Common myeloid progenitor, CD34-positive (primary cell): ENCODE data around the gene ORM1.
"Not testable (repeated sequence)": the region's sequence is repeated elsewhere in the genome, so short reads cannot be mapped to it uniquely, and the experiment has no call there.

Experiments
- CTCF ChIA-PET: fragments of 350-600 bp; sonication (Branson Sonifier 250); formaldehyde crosslinking; loops from one replicate; lab custom pipeline; 2021; ENCODE audit warnings: antibody characterized with exemption; lab: Charles Lee
- POLR2A ChIA-PET: fragments of 350-600 bp; sonication (Branson Sonifier 250); formaldehyde crosslinking; loops from one replicate; lab custom pipeline; 2021; ENCODE audit warnings: antibody characterized with exemption; lab: Charles Lee
- DNase-seq, 3 donors: peaks; one replicate each; pipeline versions ENCODE4 v3.0.0 to v3.0.0-alpha.2; 2013
- H3K27ac ChIP-seq, 2 experiments: 1 replicate in 1 of 2; 2 replicates in 1 of 2; pipeline ENCODE4 v1.7.0; 2013; ENCODE audit warnings: inconsistent platforms in 2 of 2, low read length in 2 of 2, mild to moderate bottlenecking in 2 of 2, low read depth in 1 of 2, moderate library complexity in 1 of 2; ENCODE audit not compliant: severe bottlenecking in 2 of 2, insufficient read depth in 1 of 2, poor library complexity in 1 of 2
- H3K27me3 ChIP-seq, 5 experiments: replicated peaks in 2 of 5; 1 replicate in 3 of 5; 2 replicates in 2 of 5; pipeline versions ENCODE4 v1.6.1 to v1.7.0; 2013; ENCODE audit warnings: low read length in 4 of 5, mild to moderate bottlenecking in 2 of 5, moderate library complexity in 2 of 5, inconsistent platforms in 1 of 5; ENCODE audit not compliant: insufficient read depth in 5 of 5, control insufficient read depth in 4 of 5
- H3K36me3 ChIP-seq, 4 experiments: 1 replicate in 2 of 4; 2 replicates in 2 of 4; pipeline versions ENCODE4 v1.6.1 to v1.7.0; 2013; ENCODE audit warnings: low read length in 3 of 4, control low read depth in 1 of 4, mild to moderate bottlenecking in 1 of 4; ENCODE audit not compliant: control insufficient read depth in 4 of 4, insufficient read depth in 4 of 4
- H3K4me1 ChIP-seq, 4 experiments: 1 replicate in 3 of 4; 2 replicates in 1 of 4; pipeline versions ENCODE4 v1.6.1 to v1.7.1; 2013; ENCODE audit warnings: low read length in 3 of 4, mild to moderate bottlenecking in 3 of 4, control low read depth in 1 of 4, inconsistent platforms in 1 of 4, moderate library complexity in 1 of 4; ENCODE audit not compliant: control insufficient read depth in 4 of 4, insufficient read depth in 4 of 4; ENCODE audit errors: control extremely low read depth in 1 of 4
- H3K4me3 ChIP-seq, 7 experiments: 1 replicate in 4 of 7; 2 replicates in 3 of 7; pipeline versions ENCODE4 v1.5.1 to v1.7.0; 2013; ENCODE audit warnings: mild to moderate bottlenecking in 7 of 7, low read length in 6 of 7, moderate library complexity in 6 of 7, inconsistent platforms in 2 of 7, low read depth in 2 of 7, control low read depth in 1 of 7; ENCODE audit not compliant: insufficient read depth in 4 of 7, control insufficient read depth in 1 of 7; ENCODE audit errors: extremely low read depth in 1 of 7
- H3K9me3 ChIP-seq, 5 experiments: 1 replicate in 4 of 5; 2 replicates in 1 of 5; pipeline versions ENCODE4 v1.6.1 to v1.7.1; 2013; ENCODE audit warnings: low read length in 4 of 5, mild to moderate bottlenecking in 2 of 5, inconsistent platforms in 1 of 5, low read depth in 1 of 5, moderate library complexity in 1 of 5; ENCODE audit not compliant: control insufficient read depth in 4 of 5, insufficient read depth in 2 of 5; ENCODE audit errors: control extremely low read depth in 1 of 5
- WGBS: methylation state at CpG from one replicate; pipeline ENCODE4 v1.1.5; 2013; ENCODE audit not compliant: insufficient coverage; 5-methylcytosine and 5-hydroxymethylcytosine counted together

Gene ORM1

DNA sequence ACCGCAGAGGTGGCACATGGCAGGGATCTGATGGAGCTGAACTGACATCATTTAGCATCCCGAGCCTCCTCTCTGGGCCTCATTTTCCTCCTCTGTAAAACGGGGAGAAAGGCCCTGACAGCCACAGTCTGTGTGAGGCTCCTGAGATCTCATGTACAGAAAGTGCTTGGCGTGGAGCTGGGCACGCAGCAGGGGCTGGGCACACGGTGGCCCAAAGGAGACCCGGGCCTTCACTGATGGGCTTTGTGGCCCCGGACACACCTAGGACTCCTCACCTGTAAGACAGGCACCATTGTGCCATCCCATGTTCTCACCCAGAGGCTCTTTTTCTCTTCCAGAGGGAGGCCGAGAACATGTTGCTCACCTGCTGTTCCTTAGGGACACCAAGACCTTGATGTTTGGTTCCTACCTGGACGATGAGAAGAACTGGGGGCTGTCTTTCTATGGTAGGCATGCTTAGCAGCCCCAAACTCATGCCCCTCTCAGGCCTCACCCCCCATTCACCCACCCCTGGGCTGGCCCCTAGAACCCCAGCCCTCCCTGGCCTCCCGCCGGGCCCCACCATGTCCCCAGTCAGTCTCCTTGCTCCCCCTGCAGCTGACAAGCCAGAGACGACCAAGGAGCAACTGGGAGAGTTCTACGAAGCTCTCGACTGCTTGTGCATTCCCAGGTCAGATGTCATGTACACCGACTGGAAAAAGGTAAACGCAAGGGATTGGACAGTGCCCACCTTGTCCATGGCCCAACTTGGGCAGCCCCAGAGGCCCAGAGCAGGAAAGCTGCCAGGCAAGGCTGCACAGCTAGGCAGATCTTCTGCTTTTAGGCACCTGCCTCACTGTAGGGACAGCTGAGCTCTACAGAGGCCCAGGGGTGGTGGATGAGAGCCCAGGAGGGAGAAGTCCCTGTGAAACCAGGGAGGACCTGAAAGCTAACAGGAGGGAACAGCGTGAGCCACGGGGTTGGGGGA, 8.6 kb downstream of the ORM1 start:
- POLR2A ChIA-PET, CTCF ChIA-PET, H3K9me3 ChIP-seq, H3K4me3 ChIP-seq, H3K27ac ChIP-seq, H3K27me3 ChIP-seq, DNase-seq, H3K4me1 ChIP-seq: not testable (repeated sequence)
- WGBS: 88% methylated on average over 10 of the region's 19 CpGs
- H3K36me3 ChIP-seq: peaks cover 5 to 21% (median 14%) of the 10 kb centered on the region in 4 experiments

DNA sequence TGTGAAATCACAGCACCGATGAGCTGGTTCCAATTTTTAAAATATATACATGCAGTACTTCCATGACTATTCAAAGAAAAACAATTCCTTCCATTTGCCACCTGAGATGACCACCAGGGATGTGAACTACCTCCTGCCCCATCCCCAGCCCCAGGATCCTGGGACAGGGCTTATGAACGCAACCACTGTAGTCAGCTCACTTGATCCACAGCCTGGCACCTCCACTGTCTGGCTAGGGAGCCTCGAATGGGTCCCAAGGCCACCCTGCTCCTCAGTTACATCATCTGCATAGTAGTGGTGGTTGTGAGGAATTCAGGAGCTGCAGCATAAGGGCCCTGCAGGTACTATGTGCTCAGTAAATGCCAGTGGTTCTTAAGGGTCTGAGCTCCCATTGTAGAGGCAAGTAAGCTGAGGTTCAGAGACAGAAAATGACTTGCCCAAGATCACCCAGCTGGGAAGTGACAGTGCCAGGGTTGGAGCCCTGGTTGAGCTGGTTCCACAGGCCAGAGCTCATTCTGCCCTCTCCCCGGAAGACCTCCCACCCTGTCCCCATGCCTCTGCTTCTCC, 9.7 kb downstream of the ORM1 start:
- H3K4me1 ChIP-seq, H3K27ac ChIP-seq, H3K27me3 ChIP-seq, CTCF ChIA-PET, POLR2A ChIA-PET, H3K9me3 ChIP-seq, DNase-seq, H3K4me3 ChIP-seq: not testable (repeated sequence)
- peaks cover 5 to 32% (median 22%) of the 10 kb centered on the region in 4 experiments for H3K36me3 ChIP-seq
- WGBS: 100% methylated on average over 1 of the region's 4 CpGs

DNA sequence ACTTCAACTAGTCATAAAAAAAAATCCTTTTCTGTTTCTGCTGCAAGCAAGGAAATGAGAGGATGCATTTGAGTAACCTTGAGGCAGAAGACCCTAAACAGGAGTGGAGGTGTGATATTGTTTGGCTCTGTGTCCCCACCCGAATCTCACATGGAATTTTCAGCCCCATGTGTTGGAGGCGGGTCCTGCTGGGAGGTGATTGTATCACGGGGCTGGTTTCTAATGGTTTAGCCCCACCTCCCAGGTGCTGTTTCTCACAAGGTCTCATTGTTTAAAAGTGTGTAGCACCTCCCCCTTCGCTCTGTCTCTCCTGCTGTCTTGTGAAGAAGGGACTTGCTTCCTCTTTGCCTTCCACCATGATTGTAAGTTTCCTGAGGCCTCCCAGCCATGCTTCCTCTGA, 10.8 kb downstream of the ORM1 start:
- CTCF ChIA-PET, H3K9me3 ChIP-seq, H3K27ac ChIP-seq, H3K4me1 ChIP-seq, H3K4me3 ChIP-seq, POLR2A ChIA-PET, DNase-seq, H3K27me3 ChIP-seq: not testable (repeated sequence)
- WGBS: no CpG with 5 or more reads among the region's 4 CpGs
- peaks cover 14 to 43% (median 32%) of the 10 kb centered on the region in 4 experiments for H3K36me3 ChIP-seq

DNA sequence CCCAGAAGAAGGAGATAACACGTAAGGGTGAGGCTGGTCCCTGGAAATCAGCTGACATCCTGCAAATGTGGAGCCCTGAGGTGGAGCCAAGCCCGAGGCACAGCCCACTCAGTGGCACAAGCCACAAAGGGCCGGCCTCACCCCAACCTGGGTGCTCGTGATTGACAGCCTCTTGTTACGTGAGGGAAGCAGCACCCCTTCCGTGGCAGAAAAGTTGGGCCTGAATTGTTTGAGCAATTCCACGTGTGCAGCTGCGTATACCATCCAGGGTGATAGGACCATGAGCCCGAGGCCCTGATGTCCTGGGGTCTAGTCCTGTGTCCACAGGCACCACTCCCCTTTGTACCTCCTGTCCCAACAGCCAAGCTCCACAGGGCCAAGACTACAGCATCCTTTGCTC, 11.6 kb downstream of the ORM1 start:
- Histone ChIP-seq H3K9me3 (peaks cover 0 to 3% (median 0%) of the 10 kb centered on the region in 5 experiments), H3K27me3 (no peaks in the 10 kb centered on the region), H3K4me3 (no peak overlapping the region), H3K36me3 (peaks cover 16 to 51% (median 37%) of the 10 kb centered on the region in 4 experiments), H3K4me1 (no peaks in the 10 kb centered on the region), H3K27ac (no peak overlapping the region)
- no peak for DNase-seq
- POLR2A ChIA-PET: no interaction called here
- 94% methylated on average over 8 of the region's 9 CpGs for WGBS
- CTCF ChIA-PET: no interaction called here

DNA sequence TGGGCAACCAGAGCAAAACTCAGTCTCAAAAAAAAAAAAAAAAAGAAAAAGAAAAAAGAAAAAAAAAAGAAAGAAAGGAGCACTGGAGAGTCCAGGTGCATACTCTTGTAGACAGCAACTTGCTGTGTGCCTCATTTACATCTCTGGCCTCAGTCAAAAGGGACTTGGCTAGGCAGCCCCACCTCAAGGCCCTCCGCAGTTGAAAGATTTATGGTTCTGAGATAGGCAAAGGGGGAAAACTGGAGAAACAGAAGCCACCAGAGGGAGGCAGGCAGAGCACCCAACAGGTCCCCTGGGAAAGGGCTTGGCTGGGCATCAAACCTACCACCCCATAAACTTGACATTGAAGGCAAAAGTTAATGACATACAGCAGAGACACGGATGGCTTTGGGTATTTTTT, 12.8 kb downstream of the ORM1 start:
- CTCF ChIA-PET: no interaction called here
- peaks cover 18 to 64% (median 47%) of the 10 kb centered on the region in 4 experiments for H3K36me3 ChIP-seq
- DNase-seq: no peak
- no CpG with 5 or more reads among the region's 2 CpGs for WGBS
- H3K4me1 ChIP-seq: peaks cover 0 to 8% (median 0%) of the 10 kb centered on the region in 4 experiments
- POLR2A ChIA-PET: no interaction called here
- H3K4me3 ChIP-seq: no peak overlapping the region
- H3K27ac ChIP-seq: no peak overlapping the region
- H3K9me3 ChIP-seq: peaks cover 0 to 3% (median 0%) of the 10 kb centered on the region in 5 experiments
- no peaks in the 10 kb centered on the region for H3K27me3 ChIP-seq

DNA sequence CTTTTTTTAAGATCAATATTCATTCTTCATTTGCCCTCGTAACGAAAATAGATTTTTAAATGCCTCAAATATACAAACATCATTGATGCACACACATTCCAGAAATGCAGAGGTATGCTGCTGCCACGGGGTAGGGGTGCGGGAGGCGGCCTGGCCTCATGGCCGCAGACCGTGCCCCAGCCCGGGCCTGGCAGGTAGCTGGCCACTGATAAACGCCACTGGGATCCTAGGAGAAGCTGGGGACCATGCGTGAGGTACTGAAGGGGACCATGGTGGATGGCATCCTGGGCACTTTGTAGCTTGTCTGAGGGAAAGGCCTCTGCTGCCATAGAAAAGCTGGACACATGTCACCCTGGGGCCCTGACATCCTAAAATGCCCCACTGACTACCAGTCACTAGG, 13.3 kb downstream of the ORM1 start:
- 90% methylated on average over 10 of the region's 10 CpGs for WGBS
- POLR2A ChIA-PET: no interaction called here
- no peak for DNase-seq
- peaks cover 18 to 68% (median 50%) of the 10 kb centered on the region in 4 experiments for H3K36me3 ChIP-seq
- no peak overlapping the region for H3K4me3 ChIP-seq
- no peaks in the 10 kb centered on the region for H3K27me3 ChIP-seq
- no peak overlapping the region for H3K27ac ChIP-seq
- H3K4me1 ChIP-seq: peaks cover 0 to 9% (median 0%) of the 10 kb centered on the region in 4 experiments
- CTCF ChIA-PET: interaction anchor here (0.9 kb wide), 1 partner anchor 17 kb away, joined by 3 read pairs; no protein-coding TSS in a partner anchor
- H3K9me3 ChIP-seq: peaks cover 0 to 3% (median 0%) of the 10 kb centered on the region in 5 experiments
